ENCODE data around the gene PCSK7.

Gene PCSK7

DNA sequence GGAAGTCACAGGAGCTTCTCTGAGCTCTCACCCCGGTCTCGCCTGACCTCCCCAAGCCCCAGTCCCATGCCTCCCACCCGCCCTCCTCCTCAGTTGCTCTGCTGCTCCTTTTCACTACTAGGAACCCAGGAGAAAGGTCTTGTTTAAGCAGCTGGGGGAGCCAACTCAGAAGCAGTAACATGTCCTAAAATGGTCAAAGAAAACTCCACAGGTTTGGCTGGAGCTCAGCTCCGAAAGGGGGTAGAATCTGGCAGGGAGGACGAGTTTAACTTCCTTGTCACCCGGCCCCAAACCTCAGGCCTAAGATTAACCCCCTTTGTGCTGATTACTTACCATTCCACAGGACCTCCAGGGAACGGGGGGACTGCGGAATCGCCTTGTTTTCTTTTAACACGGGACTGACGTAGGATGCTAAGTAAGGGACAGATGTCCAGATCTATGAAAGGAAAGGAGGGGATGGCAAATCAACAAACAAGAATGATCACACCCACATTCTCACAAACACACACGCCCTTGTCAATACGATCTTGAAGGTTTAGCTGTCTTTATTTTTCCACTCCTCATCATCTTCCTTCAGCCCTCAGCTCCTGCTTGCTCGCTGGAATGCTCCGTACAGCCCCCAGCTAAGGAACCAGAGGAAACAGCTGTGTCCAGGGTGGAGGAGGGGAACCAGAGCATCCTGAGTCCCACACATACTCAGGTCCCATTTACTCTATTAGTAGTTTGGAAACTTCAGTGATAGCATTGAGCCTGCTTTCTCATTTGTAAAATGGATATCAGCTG is 13.5 kb downstream of the PCSK7 start:
- no peak overlapping the region for H3K9ac ChIP-seq (ENCODE audit: low read length)
- peaks cover 3% of the 10 kb centered on the region; the same call in 1 of the 2 replicates for H3K36me3 ChIP-seq (replicated peaks; ENCODE audit: insufficient read depth, low read length)
- no peak for DNase-seq
- H3F3A ChIP-seq (ENCODE audit: insufficient read depth, low read length), result no peaks in the 10 kb centered on the region
- H3K4me1 ChIP-seq (ENCODE audit: low read length), result no peaks in the 10 kb centered on the region
- H3K9me3 ChIP-seq (replicated peaks; ENCODE audit: insufficient read depth, low read length), result no peaks in the 10 kb centered on the region
- H3K9me2 ChIP-seq (replicated peaks; ENCODE audit: insufficient read depth, low read length), result no peaks in the 10 kb centered on the region
- no peaks in the 10 kb centered on the region for H4K20me1 ChIP-seq (ENCODE audit: insufficient read depth, low read length)
- H3K79me2 ChIP-seq (ENCODE audit: low read length), result no peaks in the 10 kb centered on the region
- no peak overlapping the region for H2AFZ ChIP-seq (ENCODE audit: low read length)
- no peak overlapping the region for H3K4me3 ChIP-seq (ENCODE audit: low read length)
- no peak overlapping the region for H3K27ac ChIP-seq (ENCODE audit: low read length)
- H3K27me3 ChIP-seq (replicated peaks; ENCODE audit: insufficient read depth, low read length), result no peaks in the 10 kb centered on the region
- no peak for TF ChIP-seq EZH2phosphoT487 (IDR thresholded peaks at IDR 0.05; ENCODE audit: low read length)
- TF ChIP-seq, protein P1, sequence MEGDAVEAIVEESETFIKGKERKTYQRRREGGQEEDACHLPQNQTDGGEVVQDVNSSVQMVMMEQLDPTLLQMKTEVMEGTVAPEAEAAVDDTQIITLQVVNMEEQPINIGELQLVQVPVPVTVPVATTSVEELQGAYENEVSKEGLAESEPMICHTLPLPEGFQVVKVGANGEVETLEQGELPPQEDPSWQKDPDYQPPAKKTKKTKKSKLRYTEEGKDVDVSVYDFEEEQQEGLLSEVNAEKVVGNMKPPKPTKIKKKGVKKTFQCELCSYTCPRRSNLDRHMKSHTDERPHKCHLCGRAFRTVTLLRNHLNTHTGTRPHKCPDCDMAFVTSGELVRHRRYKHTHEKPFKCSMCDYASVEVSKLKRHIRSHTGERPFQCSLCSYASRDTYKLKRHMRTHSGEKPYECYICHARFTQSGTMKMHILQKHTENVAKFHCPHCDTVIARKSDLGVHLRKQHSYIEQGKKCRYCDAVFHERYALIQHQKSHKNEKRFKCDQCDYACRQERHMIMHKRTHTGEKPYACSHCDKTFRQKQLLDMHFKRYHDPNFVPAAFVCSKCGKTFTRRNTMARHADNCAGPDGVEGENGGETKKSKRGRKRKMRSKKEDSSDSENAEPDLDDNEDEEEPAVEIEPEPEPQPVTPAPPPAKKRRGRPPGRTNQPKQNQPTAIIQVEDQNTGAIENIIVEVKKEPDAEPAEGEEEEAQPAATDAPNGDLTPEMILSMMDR (IDR thresholded peaks at IDR 0.05; ENCODE audit: low read length), result no peak
- TF ChIP-seq EZH2 (optimal IDR thresholded peaks at IDR 0.05; ENCODE audit: low read depth, low read length), result no peak
- no peak overlapping the region for H3K4me2 ChIP-seq (ENCODE audit: low read depth, low read length)

GRCh38 chr11:117217141-117218084 is 14.5 kb downstream of the PCSK7 start:
- no peak overlapping the region for H2AFZ ChIP-seq (ENCODE audit: low read length)

GRCh38 chr11:117214404-117215110 is 17.3 kb downstream of the PCSK7 start:
- Histone ChIP-seq H3K9me3 (replicated peaks; ENCODE audit: insufficient read depth, low read length) (no peaks in the 10 kb centered on the region), H3K9ac (ENCODE audit: low read length) (no peak overlapping the region), H2AFZ (ENCODE audit: low read length) (no peak overlapping the region), H3K79me2 (ENCODE audit: low read length) (no peaks in the 10 kb centered on the region), H3K4me3 (ENCODE audit: low read length) (no peak overlapping the region), H3K9me2 (replicated peaks; ENCODE audit: insufficient read depth, low read length) (no peaks in the 10 kb centered on the region), H3K27ac (ENCODE audit: low read length) (no peak overlapping the region), H3K27me3 (replicated peaks; ENCODE audit: insufficient read depth, low read length) (no peaks in the 10 kb centered on the region), H4K20me1 (ENCODE audit: insufficient read depth, low read length) (no peaks in the 10 kb centered on the region), H3K36me3 (replicated peaks; ENCODE audit: insufficient read depth, low read length) (peaks cover 6% of the 10 kb centered on the region; the same call in 1 of the 2 replicates), H3F3A (ENCODE audit: insufficient read depth, low read length) (no peaks in the 10 kb centered on the region), H3K4me2 (ENCODE audit: low read depth, low read length) (no peak overlapping the region), H3K4me1 (ENCODE audit: low read length) (no peaks in the 10 kb centered on the region)
- TF ChIP-seq, protein P1 (IDR thresholded peaks at IDR 0.05; ENCODE audit: low read length), result no peak
- TF ChIP-seq EZH2 (optimal IDR thresholded peaks at IDR 0.05; ENCODE audit: low read depth, low read length) (no peak), EZH2phosphoT487 (IDR thresholded peaks at IDR 0.05; ENCODE audit: low read length) (no peak)
- DNase-seq, result no peak

More at GRCh38 chr11:117217141-117218084, 14.5 kb downstream of the PCSK7 start:
- Histone ChIP-seq H3K4me3 (ENCODE audit: low read length) (no peak overlapping the region), H4K20me1 (ENCODE audit: insufficient read depth, low read length) (no peaks in the 10 kb centered on the region), H3K79me2 (ENCODE audit: low read length) (no peaks in the 10 kb centered on the region), H3K4me1 (ENCODE audit: low read length) (no peaks in the 10 kb centered on the region), H3K27ac (ENCODE audit: low read length) (no peak overlapping the region), H3K9me2 (replicated peaks; ENCODE audit: insufficient read depth, low read length) (no peaks in the 10 kb centered on the region), H3K9ac (ENCODE audit: low read length) (no peak overlapping the region), H3K27me3 (replicated peaks; ENCODE audit: insufficient read depth, low read length) (no peaks in the 10 kb centered on the region), H3K9me3 (replicated peaks; ENCODE audit: insufficient read depth, low read length) (no peaks in the 10 kb centered on the region), H3K36me3 (replicated peaks; ENCODE audit: insufficient read depth, low read length) (peaks cover 6% of the 10 kb centered on the region; the same call in 1 of the 2 replicates), H3F3A (ENCODE audit: insufficient read depth, low read length) (no peaks in the 10 kb centered on the region), H3K4me2 (ENCODE audit: low read depth, low read length) (no peak overlapping the region)
- TF ChIP-seq EZH2phosphoT487 (IDR thresholded peaks at IDR 0.05; ENCODE audit: low read length), result no peak
- TF ChIP-seq EZH2 (optimal IDR thresholded peaks at IDR 0.05; ENCODE audit: low read depth, low read length), result no peak
- TF ChIP-seq, protein P1 (IDR thresholded peaks at IDR 0.05; ENCODE audit: low read length), result no peak
- no peak for DNase-seq
